Stimulated activated naive CD8-positive, alpha-beta T cell treated with anti-CD3 and anti-CD28 coated beads, Interleukin-15, Interleukin-2, amounts not matched to agents 100 ng/mL and 50 ng/mL, for 24 hours (primary cell): ENCODE measurements around the gene BSG.

ENCODE experiments used
- H3K27ac Mint-ChIP-seq: one replicate; pipeline ENCODE4 v1.8.0; 2021; ENCODE audit warnings: mild to moderate bottlenecking, mixed read lengths
- H3K27me3 Mint-ChIP-seq: one replicate; pipeline ENCODE4 v1.8.0; 2021; ENCODE audit warnings: mixed read lengths
- H3K36me3 Mint-ChIP-seq: one replicate; pipeline ENCODE4 v1.8.0; 2021; ENCODE audit warnings: low read depth, mixed read lengths
- H3K4me1 Mint-ChIP-seq: one replicate; pipeline ENCODE4 v1.8.0; 2021; ENCODE audit warnings: low read depth, mixed read lengths
- H3K4me3 Mint-ChIP-seq: one replicate; pipeline ENCODE4 v1.8.0; 2021; ENCODE audit warnings: mild to moderate bottlenecking, mixed read lengths
- H3K9me3 Mint-ChIP-seq: one replicate; pipeline ENCODE4 v1.8.0; 2021; ENCODE audit warnings: mixed read lengths

Gene BSG

DNA sequence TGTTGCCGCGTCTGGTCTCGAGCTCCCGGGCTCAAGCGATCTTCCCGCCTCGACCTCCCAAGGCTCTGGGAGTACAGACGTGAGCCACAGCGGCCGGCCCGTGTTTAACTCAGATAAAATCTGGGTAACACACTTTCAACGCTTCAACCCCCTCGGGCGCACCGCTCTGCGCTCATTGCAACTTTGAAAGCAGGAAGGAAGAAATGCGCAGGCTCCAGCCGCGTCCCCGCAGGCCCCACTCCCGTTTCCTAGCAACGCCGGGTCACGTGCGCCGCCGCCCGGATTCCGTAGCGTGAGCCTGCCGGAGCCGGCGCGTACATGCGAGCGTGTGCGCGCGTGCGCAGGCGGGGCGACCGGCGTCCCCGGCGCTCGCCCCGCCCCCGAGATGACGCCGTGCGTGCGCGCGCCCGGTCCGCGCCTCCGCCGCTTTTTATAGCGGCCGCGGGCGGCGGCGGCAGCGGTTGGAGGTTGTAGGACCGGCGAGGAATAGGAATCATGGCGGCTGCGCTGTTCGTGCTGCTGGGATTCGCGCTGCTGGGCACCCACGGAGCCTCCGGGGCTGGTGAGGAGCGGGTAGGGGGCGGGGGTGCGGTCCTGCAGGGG is at the start of gene BSG:
Gene BSG (plus strand): TSS at position 457 of the 603 bp plus-strand sequence. CDS start 39 bp downstream, at position 496.
- no peaks in the 10 kb centered on the region for H3K27me3 Mint-ChIP-seq
- H3K27ac Mint-ChIP-seq, result peak within 1 kb of the TSS; percentile 98
- H3K36me3 Mint-ChIP-seq, result peaks cover 10% of the 10 kb centered on the region
- H3K9me3 Mint-ChIP-seq, result no peaks in the 10 kb centered on the region
- peak within 1 kb of the TSS; percentile 88 for H3K4me3 Mint-ChIP-seq
- peaks cover 45% of the 10 kb centered on the region for H3K4me1 Mint-ChIP-seq

DNA sequence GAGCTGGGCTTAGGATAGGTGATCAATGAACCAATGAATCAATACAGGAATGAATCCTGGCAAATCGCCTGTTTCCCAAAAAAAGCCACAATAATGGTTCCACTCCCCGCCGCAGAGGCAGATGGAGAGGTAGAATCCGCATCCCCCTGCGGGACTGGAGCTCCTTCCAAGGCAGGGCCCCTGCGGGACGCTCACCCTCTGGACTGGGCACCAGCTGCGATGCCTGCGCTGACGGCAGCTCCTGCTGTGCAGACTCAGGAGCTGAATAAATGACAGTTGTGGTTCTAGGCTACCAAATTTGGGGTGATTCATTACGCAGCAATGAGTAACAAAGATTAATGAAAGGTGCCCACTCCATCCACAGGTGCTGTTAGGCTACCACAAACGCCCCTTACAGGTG is 49.7 kb upstream of the BSG start:
- H3K27ac Mint-ChIP-seq, result no peak overlapping the region
- H3K27me3 Mint-ChIP-seq, result peaks cover 3% of the 10 kb centered on the region
- H3K36me3 Mint-ChIP-seq, result no peaks in the 10 kb centered on the region
- H3K4me3 Mint-ChIP-seq, result no peak overlapping the region
- H3K4me1 Mint-ChIP-seq, result no peaks in the 10 kb centered on the region
- no peaks in the 10 kb centered on the region for H3K9me3 Mint-ChIP-seq

- H3K9me3 Mint-ChIP-seq, result no peaks in the 10 kb centered on the region
- no peaks in the 10 kb centered on the region for H3K4me1 Mint-ChIP-seq
- H3K4me3 Mint-ChIP-seq, result no peak overlapping the region
- no peaks in the 10 kb centered on the region for H3K36me3 Mint-ChIP-seq
- peaks cover 7% of the 10 kb centered on the region for H3K27me3 Mint-ChIP-seq
- H3K27ac Mint-ChIP-seq, result no peak overlapping the region
Measured at GRCh38 chr19:524062-524674, 48.2 kb upstream of the BSG start.

DNA sequence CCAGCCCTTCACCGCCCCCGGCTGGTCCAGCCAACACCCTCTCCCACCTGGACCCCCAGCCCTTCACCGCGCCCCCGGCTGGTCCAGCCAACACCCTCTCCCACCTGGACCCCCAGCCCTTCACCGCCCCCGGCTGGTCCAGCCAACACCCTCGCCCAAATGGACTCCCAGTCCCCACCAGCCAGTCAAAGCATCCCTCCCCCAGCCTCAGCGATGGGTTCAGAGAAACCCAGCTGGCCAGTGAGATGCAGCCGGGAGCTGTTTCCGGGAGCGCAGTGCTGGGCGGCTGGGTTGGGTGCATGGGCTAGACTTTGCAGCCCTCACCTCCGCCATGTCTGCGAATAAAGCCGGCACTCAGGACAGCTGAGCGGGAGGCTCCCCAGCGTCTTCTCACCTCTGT is 47.4 kb upstream of the BSG start:
- Mint-ChIP-seq H3K36me3 (no peaks in the 10 kb centered on the region), H3K9me3 (no peaks in the 10 kb centered on the region), H3K27me3 (peaks cover 7% of the 10 kb centered on the region), H3K4me3 (no peak overlapping the region), H3K27ac (no peak overlapping the region), H3K4me1 (peaks cover under 1% of the 10 kb centered on the region)

GRCh38 chr19:525857-526419 is 46.5 kb upstream of the BSG start:
- no peak overlapping the region for H3K27ac Mint-ChIP-seq
- H3K27me3 Mint-ChIP-seq, result peaks cover 7% of the 10 kb centered on the region
- H3K4me3 Mint-ChIP-seq, result no peak overlapping the region
- peaks cover 10% of the 10 kb centered on the region for H3K4me1 Mint-ChIP-seq
- H3K9me3 Mint-ChIP-seq, result no peaks in the 10 kb centered on the region
- H3K36me3 Mint-ChIP-seq, result no peaks in the 10 kb centered on the region

DNA sequence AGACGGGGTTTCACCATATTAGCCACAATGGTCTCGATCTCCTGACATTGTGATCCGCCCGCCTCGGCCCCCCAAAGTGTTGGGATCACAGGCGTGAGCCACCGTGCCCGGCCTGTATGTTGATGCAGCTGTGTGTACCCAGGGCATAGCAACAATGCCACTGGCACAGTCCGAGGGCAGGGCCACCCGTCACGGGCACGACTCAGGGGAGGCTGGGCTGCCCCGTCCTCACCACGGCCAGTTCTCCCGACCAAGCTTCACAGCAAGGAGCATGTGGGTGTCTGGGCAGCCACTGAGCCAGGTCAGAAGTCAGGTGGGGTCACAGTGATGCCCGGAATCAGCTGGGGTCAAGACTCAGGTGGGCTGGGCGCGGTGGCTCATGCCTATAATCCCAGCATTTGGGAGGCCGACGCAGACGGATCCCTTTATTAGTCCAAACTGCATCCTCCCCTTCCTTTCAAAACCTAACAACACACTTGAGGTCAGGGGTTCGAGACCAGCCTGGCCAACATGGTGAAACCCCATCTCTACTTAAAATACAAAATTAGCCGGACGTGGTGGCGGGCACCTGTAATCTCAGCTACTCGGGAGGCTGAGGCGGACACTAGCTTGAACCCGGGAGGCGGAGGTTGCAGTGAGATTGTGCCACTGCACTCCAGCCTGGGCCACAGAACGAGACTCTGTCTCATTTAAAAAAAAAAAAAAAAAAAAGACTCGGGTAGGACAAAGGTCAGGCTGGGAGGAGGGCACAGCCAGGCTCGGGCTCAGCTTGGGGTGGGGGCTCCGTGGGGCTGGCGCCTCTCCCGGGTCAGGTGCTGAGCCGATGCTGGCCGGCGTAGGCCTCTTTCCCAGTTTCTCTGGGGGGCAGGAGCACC is 42.0 kb upstream of the BSG start:
- Mint-ChIP-seq H3K27ac (peak overlapping the region; percentile 87), H3K9me3 (no peaks in the 10 kb centered on the region), H3K36me3 (no peaks in the 10 kb centered on the region), H3K4me3 (peak overlapping the region; percentile 85), H3K4me1 (peaks cover 30% of the 10 kb centered on the region), H3K27me3 (peaks cover 7% of the 10 kb centered on the region)

DNA sequence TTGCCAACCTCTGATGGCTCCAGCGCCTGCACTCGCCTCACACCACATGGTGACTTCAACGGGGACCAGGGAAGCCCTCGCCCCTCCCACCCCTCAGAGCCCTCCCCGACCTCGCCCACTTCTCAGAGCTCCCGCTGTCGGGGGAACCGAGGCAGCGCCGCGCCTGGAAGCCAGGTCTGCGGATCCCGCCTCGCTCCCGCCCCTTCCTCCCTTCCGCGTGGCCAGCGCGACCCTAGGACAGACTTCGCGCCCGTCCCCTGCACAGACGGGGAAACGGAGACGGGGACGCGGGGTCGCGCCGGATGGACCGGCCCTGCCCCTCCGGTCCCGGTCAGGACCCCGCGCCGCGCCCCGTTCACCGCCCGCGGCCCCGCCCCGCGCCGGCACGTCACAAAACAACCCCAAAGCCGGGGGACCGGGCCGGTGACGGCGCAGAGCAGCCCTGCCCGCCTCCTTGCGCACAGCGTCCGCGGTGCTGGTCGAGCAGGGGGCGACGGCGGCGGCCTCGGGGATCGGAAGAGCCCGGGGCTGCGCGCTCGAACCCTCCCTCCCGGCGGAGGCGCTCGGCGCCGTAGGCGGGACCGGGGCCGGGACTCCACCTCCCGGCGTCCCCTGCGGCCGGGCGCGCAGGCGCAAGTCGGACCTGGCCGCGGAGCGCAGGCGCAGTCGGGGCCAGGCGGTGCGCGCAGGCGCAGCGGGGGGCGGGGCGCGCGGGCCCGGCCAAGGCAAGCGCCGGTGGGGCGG is 41.2 kb upstream of the BSG start:
- no peaks in the 10 kb centered on the region for H3K9me3 Mint-ChIP-seq
- peak overlapping the region; percentile 85 for H3K4me3 Mint-ChIP-seq
- peaks cover 7% of the 10 kb centered on the region for H3K27me3 Mint-ChIP-seq
- peak overlapping the region; percentile 87 for H3K27ac Mint-ChIP-seq
- no peaks in the 10 kb centered on the region for H3K36me3 Mint-ChIP-seq
- H3K4me1 Mint-ChIP-seq, result peaks cover 30% of the 10 kb centered on the region

DNA sequence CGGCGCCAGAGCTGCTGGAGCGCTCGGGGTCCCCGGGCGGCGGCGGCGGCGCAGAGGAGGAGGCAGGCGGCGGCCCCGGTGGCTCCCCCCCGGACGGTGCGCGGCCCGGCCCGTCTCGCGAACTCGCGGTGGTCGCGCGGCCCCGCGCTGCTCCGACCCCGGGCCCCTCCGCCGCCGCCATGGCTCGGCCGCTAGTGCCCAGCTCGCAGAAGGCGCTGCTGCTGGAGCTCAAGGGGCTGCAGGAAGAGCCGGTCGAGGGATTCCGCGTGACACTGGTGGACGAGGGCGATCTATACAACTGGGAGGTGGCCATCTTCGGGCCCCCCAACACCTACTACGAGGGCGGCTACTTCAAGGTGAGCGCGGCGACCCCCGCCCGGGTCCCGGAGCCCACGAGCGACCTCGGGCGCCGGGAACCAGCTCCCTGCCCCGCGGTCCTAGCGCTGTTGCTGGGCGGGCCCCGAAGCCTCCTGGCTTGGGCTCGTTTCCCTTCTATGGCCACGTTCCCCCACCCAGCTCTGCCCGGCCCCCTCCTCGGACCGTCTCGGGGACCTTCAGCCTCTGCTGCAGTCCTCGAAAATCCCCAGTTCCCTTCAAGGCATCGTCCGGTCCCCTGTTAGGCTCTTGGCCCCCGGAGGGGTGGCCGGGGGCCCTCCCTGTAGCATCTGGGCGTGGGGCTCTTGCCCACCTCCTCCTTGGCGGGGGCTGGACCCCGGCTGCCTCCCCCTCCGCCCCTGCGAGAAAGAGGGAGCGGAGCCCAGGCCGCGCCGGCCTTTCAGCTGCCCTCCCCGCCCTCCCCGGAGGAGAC is 40.4 kb upstream of the BSG start, which contains the start of gene CDC34:
Gene CDC34 (plus strand): TSS at position 8 of the 808 bp plus-strand sequence. CDS start 172 bp downstream, at position 180.
- Mint-ChIP-seq H3K27me3 (peaks cover 4% of the 10 kb centered on the region), H3K9me3 (no peaks in the 10 kb centered on the region), H3K4me1 (peaks cover 30% of the 10 kb centered on the region), H3K4me3 (peak within 1 kb of the TSS; percentile 90), H3K36me3 (no peaks in the 10 kb centered on the region), H3K27ac (peak within 1 kb of the TSS; percentile 87)

DNA sequence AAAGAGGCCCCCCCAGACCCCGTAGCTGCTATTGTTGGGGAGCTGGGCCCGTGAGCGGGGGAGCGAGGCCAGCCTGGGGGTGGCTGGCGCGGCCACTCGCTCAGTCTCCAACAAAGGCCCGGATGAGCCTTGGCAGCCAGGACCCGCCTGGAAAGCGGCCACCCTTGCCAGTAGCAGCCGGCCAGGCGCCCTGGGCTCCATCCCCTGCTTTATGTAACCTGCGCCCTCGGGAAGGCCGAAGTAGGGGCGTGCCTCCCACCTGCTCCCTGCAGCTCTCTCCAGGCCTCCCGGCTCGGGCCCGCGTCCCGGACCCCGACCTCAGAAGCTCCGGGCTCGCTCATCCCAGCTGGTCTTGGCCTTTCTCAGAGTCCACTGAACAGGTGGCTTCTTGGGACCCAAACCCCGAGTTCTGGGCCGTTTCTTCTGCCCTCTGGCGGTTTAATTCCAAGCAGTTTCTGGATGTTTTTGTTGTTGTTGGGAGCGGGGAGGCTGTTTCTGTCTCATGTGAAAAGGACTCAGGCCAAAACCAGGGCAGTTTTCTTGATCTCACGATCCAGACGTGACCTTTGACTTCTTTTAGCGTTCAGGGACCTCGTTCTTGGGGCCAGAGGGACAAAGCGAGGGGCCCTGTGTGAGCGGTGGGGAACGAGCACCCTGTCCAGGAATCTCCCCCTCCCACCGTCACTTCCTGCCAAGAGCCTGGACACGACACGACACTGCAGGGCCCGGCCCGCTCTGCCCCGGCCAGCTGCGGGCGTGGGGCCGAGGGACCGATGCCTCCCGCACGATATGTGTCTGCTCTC is 39.6 kb upstream of the BSG start:
- peaks cover 4% of the 10 kb centered on the region for H3K27me3 Mint-ChIP-seq
- H3K4me1 Mint-ChIP-seq, result peaks cover 30% of the 10 kb centered on the region
- H3K9me3 Mint-ChIP-seq, result no peaks in the 10 kb centered on the region
- no peaks in the 10 kb centered on the region for H3K36me3 Mint-ChIP-seq
- peak overlapping the region; percentile 78 for H3K27ac Mint-ChIP-seq
- H3K4me3 Mint-ChIP-seq, result peak overlapping the region; percentile 90

GRCh38 chr19:533364-534058 is 38.9 kb upstream of the BSG start:
- H3K4me1 Mint-ChIP-seq, result peaks cover 30% of the 10 kb centered on the region
- peaks cover under 1% of the 10 kb centered on the region for H3K27me3 Mint-ChIP-seq
- H3K9me3 Mint-ChIP-seq, result no peaks in the 10 kb centered on the region
- no peak overlapping the region for H3K27ac Mint-ChIP-seq
- H3K36me3 Mint-ChIP-seq, result peaks cover 7% of the 10 kb centered on the region
- peak overlapping the region; percentile 90 for H3K4me3 Mint-ChIP-seq

GRCh38 chr19:534088-534487 is 38.3 kb upstream of the BSG start:
- H3K4me3 Mint-ChIP-seq, result peak overlapping the region; percentile 43
- H3K27ac Mint-ChIP-seq, result no peak overlapping the region
- no peaks in the 10 kb centered on the region for H3K9me3 Mint-ChIP-seq
- no peaks in the 10 kb centered on the region for H3K27me3 Mint-ChIP-seq
- H3K4me1 Mint-ChIP-seq, result peaks cover 30% of the 10 kb centered on the region
- peaks cover 7% of the 10 kb centered on the region for H3K36me3 Mint-ChIP-seq

DNA sequence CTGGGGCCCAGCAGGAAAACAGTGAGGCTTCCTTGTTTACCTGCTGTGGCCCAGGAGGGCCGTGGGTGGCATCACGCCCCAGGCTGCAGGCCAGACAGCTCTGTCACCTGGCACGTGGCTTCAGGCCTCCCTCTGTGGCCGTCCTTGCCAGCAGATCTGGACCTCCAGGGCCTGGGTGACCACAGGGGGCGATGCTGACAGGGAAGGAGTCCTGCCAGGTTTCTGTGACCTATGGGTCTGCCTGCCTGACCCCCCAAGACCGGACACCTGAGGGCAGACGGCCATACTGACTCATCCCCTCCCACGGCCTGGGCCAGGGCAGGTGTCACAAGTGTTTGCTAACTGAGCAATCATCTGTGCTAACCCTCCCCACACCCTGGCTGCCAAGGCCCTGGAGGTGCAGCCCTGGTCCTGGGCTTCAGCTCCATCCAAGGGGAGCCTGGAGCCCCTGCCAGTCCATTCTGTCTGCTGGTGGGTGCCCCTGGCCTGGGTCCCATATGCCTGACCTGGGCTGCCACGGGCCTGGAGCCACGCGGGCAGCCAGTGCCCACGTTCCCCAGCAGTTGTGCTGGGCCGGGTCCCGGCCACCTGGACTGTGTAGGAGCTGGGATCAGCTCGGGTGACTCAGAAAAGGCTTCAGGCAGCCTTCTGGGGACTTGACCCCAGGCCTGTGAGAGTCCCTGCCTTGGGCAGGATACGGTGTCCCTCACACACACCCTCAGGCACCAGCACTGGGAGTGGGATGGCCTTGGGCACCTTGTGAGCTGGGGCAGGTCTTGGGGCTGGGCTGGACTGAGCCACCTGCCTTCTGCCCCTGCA is 37.2 kb upstream of the BSG start:
- Mint-ChIP-seq H3K27ac (no peak overlapping the region), H3K4me1 (peaks cover 27% of the 10 kb centered on the region), H3K9me3 (no peaks in the 10 kb centered on the region), H3K36me3 (peaks cover 7% of the 10 kb centered on the region), H3K4me3 (no peak overlapping the region), H3K27me3 (no peaks in the 10 kb centered on the region)
